Brain microvascular endothelial cell (primary cell): ENCODE data around the gene KLHL33.

Experiments used
- DNase-seq: peaks from one replicate; pipeline ENCODE4 v3.0.0-alpha.2; 2020
- H3K27ac ChIP-seq: fragments of 250-450 bp; sonication (Bioruptor Pico); 2 replicates; pipeline ENCODE4 v1.5.1; 2020; ENCODE audit warnings: mild to moderate bottlenecking, moderate library complexity
- H3K27me3 ChIP-seq: fragments of 250-450 bp; sonication (Bioruptor Pico); replicated peaks from 2 replicates; pipeline ENCODE4 v1.5.1; 2020; ENCODE audit warnings: mild to moderate bottlenecking
- H3K36me3 ChIP-seq: fragments of 250-450 bp; sonication (Bioruptor Pico); replicated peaks from 2 replicates; pipeline ENCODE4 v1.5.1; 2020; ENCODE audit warnings: mild to moderate bottlenecking
- H3K4me3 ChIP-seq: 2 replicates; pipeline ENCODE4 v1.5.1; 2011; ENCODE audit warnings: low read depth, mild to moderate bottlenecking, control low read depth, low read length, moderate library complexity
- in situ Hi-C: cut with HindIII; loops from 2 replicates; pipeline ENCODE4 v1.10.0; 2017; ENCODE audit warnings: low sequenced_read_pairs, low pct_ligation_motif_present
- TF ChIP-seq, protein P1 (sequence below): IDR thresholded peaks from 2 replicates; pipeline ENCODE4 v1.5.1; 2011; ENCODE audit warnings: low read depth, mild to moderate bottlenecking, moderate library complexity, low read length, control low read depth, inconsistent platforms; ENCODE audit errors: missing control alignments

The KLHL33 gene

GRCh38 chr14:20419419-20419818 lies 16.5 kb downstream of the KLHL33 start:
- no peak overlapping the region for H3K4me3 ChIP-seq
- in situ Hi-C loops, result no loop called here
- no peaks in the 10 kb centered on the region for H3K27me3 ChIP-seq
- TF ChIP-seq, protein P1, sequence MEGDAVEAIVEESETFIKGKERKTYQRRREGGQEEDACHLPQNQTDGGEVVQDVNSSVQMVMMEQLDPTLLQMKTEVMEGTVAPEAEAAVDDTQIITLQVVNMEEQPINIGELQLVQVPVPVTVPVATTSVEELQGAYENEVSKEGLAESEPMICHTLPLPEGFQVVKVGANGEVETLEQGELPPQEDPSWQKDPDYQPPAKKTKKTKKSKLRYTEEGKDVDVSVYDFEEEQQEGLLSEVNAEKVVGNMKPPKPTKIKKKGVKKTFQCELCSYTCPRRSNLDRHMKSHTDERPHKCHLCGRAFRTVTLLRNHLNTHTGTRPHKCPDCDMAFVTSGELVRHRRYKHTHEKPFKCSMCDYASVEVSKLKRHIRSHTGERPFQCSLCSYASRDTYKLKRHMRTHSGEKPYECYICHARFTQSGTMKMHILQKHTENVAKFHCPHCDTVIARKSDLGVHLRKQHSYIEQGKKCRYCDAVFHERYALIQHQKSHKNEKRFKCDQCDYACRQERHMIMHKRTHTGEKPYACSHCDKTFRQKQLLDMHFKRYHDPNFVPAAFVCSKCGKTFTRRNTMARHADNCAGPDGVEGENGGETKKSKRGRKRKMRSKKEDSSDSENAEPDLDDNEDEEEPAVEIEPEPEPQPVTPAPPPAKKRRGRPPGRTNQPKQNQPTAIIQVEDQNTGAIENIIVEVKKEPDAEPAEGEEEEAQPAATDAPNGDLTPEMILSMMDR, result no peak
- no peaks in the 10 kb centered on the region for H3K36me3 ChIP-seq
- DNase-seq, result no peak
- H3K27ac ChIP-seq, result no peak overlapping the region

- in situ Hi-C loops, result no loop called here
- TF ChIP-seq, protein P1, result no peak
- no peak for DNase-seq
- no peak overlapping the region for H3K4me3 ChIP-seq
- H3K27me3 ChIP-seq, result no peaks in the 10 kb centered on the region
- H3K27ac ChIP-seq, result no peak overlapping the region
- H3K36me3 ChIP-seq, result no peaks in the 10 kb centered on the region
Measured at GRCh38 chr14:20418501-20418909, 17.5 kb downstream of the KLHL33 start.

DNA sequence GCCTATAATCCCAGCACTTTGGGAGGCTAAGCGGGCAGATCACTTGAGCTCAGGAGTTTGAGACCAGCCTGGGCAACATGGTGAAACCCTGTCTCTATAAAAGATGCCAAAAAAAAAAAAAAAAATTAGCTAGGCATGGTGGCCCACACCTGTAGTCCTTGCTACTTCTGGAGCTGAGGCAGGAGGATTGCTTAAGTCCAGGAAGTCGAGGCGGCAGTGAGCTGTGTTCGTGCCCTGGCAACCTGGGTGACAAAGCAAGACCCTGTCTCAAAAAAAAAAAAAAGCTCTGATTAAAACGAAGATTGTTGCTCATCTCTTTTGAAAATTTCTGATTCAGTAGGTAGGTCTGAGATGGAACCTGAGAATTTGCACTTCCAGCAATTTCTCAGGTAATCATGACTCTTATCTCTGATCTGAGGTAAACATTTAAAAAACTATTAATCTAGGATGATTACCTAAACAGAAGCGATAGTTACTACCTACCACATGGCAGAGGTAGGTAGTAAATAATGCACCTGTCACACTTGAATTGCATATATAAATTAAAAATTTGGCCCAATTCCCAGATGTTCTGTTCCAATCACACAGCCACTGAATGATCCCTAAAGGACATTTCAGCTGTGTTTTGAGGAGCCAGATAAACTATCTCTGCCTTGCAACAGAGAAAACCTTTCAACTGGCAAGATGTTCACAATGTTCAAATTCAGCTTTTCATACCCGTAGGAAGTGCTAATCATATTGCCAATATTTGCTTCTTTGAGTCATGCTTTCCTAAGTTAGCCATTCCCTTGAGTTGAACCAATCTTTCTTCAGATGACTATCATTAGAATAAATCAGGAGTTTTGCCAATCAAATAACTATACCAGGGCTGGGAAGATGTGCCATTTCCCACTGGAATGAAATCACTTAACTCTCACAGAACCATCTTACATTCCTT lies 18.4 kb downstream of the KLHL33 start:
- H3K36me3 ChIP-seq, result no peaks in the 10 kb centered on the region
- no peak for DNase-seq
- TF ChIP-seq, protein P1, result no peak
- no peaks in the 10 kb centered on the region for H3K27me3 ChIP-seq
- no peak overlapping the region for H3K27ac ChIP-seq
- H3K4me3 ChIP-seq, result no peak overlapping the region
- in situ Hi-C loops, result no loop called here

DNA sequence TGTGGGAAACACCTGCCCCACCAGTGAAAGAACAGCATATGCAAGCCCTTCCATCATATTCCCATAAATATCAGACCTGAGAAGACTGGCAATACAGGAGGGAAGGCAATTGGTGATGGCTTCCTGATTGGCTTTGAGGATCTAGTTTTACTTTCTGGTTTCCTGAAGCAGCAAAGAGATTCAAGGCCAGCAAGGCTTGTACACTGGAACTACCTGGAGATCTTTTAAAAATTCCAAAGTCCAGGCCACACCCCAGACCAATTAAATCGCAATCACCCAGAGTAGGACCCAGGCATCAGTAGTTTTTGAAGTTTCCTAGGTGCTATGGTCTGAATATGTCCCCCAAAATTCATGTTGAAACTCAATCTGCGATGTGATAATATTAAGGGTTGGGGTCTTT lies 19.7 kb downstream of the KLHL33 start:
- TF ChIP-seq, protein P1, result no peak
- Histone ChIP-seq H3K4me3 (no peak overlapping the region), H3K27me3 (no peaks in the 10 kb centered on the region), H3K36me3 (no peaks in the 10 kb centered on the region), H3K27ac (no peak overlapping the region)
- DNase-seq, result no peak
- in situ Hi-C loops, result no loop called here

- in situ Hi-C loops, result no loop called here
- H3K4me3 ChIP-seq, result no peak overlapping the region
- TF ChIP-seq, protein P1, result peak; percentile 70
- no peaks in the 10 kb centered on the region for H3K36me3 ChIP-seq
- DNase-seq, result peak; percentile 48
- H3K27me3 ChIP-seq, result no peaks in the 10 kb centered on the region
- H3K27ac ChIP-seq, result no peak overlapping the region
Measured at GRCh38 chr14:20415782-20416206, 20.2 kb downstream of the KLHL33 start.
